Measurements from ENCODE around the gene CFAP65. TPM values are rescaled to one million over a fixed set of nuclear protein-coding genes. Genes with fewer than 3 reads are reported as not detected.

The CFAP65 gene
- total RNA-seq, 1 donor from 2014 or later: not detected

DNA sequence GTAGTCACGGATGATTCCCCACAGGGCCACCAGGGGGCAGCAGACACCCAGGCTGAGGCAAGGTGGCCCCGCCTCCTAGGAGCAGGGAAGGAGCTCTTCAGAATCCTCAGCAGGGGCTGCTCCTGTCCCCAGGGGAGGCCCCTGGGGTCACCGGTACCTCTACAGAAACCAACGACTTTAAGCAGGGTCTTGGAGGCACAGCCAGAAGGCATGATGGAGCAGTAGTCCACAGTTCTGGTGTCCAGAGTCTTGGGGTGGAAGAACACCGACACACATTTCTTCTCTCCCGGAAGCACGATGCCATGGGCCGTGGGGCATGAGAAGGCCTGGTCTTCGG lies 11.5 kb downstream of the CFAP65 start:
- Mint-ChIP-seq H3K27ac (ENCODE audit: unreplicated experiment) (no peak overlapping the region), H3K27me3 (ENCODE audit: low read depth) (peaks cover 60% of the 10 kb centered on the region), H3K4me1 (ENCODE audit: low read depth) (no peaks in the 10 kb centered on the region), H3K36me3 (ENCODE audit: low read depth) (no peaks in the 10 kb centered on the region), H3K9me3 (ENCODE audit: low read depth) (no peaks in the 10 kb centered on the region), H3K4me3 (ENCODE audit: unreplicated experiment) (no peak overlapping the region)
- DNase-seq (ENCODE audit: low spot score): no peak
- peak; percentile 91 for TF ChIP-seq CTCF (IDR thresholded peaks at IDR 0.05)

GRCh38 chr2:219028996-219029828 lies 12.1 kb downstream of the CFAP65 start:
- H3K27me3 Mint-ChIP-seq (ENCODE audit: low read depth): peaks cover 58% of the 10 kb centered on the region
- H3K27ac Mint-ChIP-seq (ENCODE audit: unreplicated experiment): no peak overlapping the region
- DNase-seq (ENCODE audit: low spot score): no peak
- H3K9me3 Mint-ChIP-seq (ENCODE audit: low read depth): no peaks in the 10 kb centered on the region
- no peak for TF ChIP-seq CTCF (IDR thresholded peaks at IDR 0.05)
- H3K4me1 Mint-ChIP-seq (ENCODE audit: low read depth): no peaks in the 10 kb centered on the region
- no peaks in the 10 kb centered on the region for H3K36me3 Mint-ChIP-seq (ENCODE audit: low read depth)
- no peak overlapping the region for H3K4me3 Mint-ChIP-seq (ENCODE audit: unreplicated experiment)

DNA sequence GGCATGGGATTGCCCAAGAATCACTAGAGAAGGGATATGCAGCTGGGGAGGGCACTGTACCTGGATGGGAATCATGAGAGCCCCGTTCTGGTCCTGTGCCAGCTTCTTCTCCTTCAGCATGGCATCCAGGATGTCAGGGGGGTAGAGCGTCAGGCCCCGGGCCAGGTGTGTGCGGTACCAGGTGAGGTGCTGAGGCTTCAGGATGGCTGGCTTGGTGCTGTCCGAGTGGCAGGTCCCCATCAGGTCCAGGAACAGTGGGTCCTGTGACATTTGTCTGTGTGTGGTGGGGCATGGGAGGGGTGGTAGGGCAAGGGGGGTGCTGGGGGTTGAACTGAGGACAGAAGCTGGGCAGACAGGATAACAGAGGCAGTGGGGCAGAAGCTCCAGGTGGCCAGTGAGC lies 13.2 kb downstream of the CFAP65 start:
- H3K27me3 Mint-ChIP-seq (ENCODE audit: low read depth): peaks cover 49% of the 10 kb centered on the region
- DNase-seq (ENCODE audit: low spot score): no peak
- H3K9me3 Mint-ChIP-seq (ENCODE audit: low read depth): no peaks in the 10 kb centered on the region
- H3K4me1 Mint-ChIP-seq (ENCODE audit: low read depth): no peaks in the 10 kb centered on the region
- H3K4me3 Mint-ChIP-seq (ENCODE audit: unreplicated experiment): no peak overlapping the region
- H3K36me3 Mint-ChIP-seq (ENCODE audit: low read depth): no peaks in the 10 kb centered on the region
- H3K27ac Mint-ChIP-seq (ENCODE audit: unreplicated experiment): no peak overlapping the region
- no peak for TF ChIP-seq CTCF (IDR thresholded peaks at IDR 0.05)

DNA sequence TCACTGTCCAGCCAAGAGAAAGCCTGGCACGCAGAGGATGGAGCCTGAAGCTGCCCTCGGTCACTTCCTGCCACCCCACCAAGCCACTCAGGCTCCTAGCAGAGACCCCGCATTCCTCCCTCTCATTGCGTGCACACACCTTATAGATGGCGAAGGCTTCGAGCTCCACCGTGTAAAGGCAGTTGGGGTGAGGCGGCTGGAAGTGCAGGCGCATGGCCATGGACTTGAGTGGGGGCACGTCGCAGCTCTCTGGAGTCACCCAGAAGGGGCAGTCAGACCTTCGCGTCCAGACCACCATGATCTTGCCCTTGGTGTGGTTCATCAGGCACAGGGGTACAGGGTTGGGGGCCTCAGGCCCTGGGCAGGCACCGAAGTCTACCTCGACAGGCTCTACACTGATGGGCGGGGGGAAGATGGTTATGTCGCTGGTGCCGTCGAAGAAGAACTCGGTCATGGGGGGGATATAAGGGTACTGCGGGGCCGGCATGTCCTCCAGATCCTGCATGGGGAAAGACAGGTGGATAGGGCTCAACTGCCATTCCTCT lies 13.7 kb downstream of the CFAP65 start:
- DNase-seq (ENCODE audit: low spot score): no peak
- Mint-ChIP-seq H3K4me1 (ENCODE audit: low read depth) (no peaks in the 10 kb centered on the region), H3K4me3 (ENCODE audit: unreplicated experiment) (no peak overlapping the region), H3K27ac (ENCODE audit: unreplicated experiment) (no peak overlapping the region), H3K9me3 (ENCODE audit: low read depth) (no peaks in the 10 kb centered on the region), H3K36me3 (ENCODE audit: low read depth) (no peaks in the 10 kb centered on the region), H3K27me3 (ENCODE audit: low read depth) (peaks cover 48% of the 10 kb centered on the region)
- no peak for TF ChIP-seq CTCF (IDR thresholded peaks at IDR 0.05)

- Mint-ChIP-seq H3K4me3 (ENCODE audit: unreplicated experiment) (no peak overlapping the region), H3K9me3 (ENCODE audit: low read depth) (no peaks in the 10 kb centered on the region), H3K4me1 (ENCODE audit: low read depth) (no peaks in the 10 kb centered on the region), H3K27me3 (ENCODE audit: low read depth) (peaks cover 41% of the 10 kb centered on the region), H3K27ac (ENCODE audit: unreplicated experiment) (no peak overlapping the region), H3K36me3 (ENCODE audit: low read depth) (no peaks in the 10 kb centered on the region)
- no peak for DNase-seq (ENCODE audit: low spot score)
- TF ChIP-seq CTCF (IDR thresholded peaks at IDR 0.05): no peak
Measured at GRCh38 chr2:219026946-219027345, 14.4 kb downstream of the CFAP65 start.
